Measurements from ENCODE around the gene IGSF3. TPM values are rescaled to one million over a fixed set of nuclear protein-coding genes. Genes with fewer than 3 reads are reported as not detected.

Gene IGSF3
- total and polyA plus RNA-seq, 2 experiments from 2014 or later, result 8.8 to 34.0 TPM

DNA sequence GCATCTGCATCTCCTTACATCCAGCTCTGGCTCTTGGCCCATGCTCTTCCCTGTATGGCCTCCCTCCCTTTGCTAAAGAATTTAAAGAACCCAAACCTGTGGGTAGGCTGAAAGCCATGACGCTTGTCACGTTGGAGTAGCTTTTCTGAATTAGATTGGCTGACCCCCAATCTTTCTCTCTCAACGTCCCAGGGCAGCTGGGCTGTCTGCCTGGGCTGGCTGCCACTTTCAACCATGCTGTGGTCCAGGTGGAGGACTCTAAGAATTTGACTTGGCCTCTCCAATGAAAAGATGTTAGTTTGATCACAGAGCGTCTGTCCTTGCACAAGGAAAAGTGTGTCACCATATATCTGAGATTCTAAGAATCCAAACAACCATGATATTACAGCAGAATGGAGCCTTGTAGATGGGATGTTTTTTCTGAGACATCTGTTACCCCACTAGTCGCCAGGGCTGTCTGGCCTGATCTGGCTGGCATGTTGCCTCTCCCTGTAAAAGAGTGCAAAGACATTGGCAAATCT, 6.5 kb upstream of the IGSF3 start:
- WGBS (ENCODE audit: low lambda C conversion rate, missing lambda C conversion rate), result 81% methylated on average over 5 of the region's 5 CpGs
- H3K4me3 ChIP-seq, result no peak overlapping the region
- TF ChIP-seq, protein P1, sequence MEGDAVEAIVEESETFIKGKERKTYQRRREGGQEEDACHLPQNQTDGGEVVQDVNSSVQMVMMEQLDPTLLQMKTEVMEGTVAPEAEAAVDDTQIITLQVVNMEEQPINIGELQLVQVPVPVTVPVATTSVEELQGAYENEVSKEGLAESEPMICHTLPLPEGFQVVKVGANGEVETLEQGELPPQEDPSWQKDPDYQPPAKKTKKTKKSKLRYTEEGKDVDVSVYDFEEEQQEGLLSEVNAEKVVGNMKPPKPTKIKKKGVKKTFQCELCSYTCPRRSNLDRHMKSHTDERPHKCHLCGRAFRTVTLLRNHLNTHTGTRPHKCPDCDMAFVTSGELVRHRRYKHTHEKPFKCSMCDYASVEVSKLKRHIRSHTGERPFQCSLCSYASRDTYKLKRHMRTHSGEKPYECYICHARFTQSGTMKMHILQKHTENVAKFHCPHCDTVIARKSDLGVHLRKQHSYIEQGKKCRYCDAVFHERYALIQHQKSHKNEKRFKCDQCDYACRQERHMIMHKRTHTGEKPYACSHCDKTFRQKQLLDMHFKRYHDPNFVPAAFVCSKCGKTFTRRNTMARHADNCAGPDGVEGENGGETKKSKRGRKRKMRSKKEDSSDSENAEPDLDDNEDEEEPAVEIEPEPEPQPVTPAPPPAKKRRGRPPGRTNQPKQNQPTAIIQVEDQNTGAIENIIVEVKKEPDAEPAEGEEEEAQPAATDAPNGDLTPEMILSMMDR (IDR thresholded peaks at IDR 0.05; ENCODE audit: poor library complexity), result no peak
- no peak for TF ChIP-seq EZH2 (IDR thresholded peaks at IDR 0.05; ENCODE audit: borderline replicate concordance)
- no peak for TF ChIP-seq EZH2phosphoT487 (IDR thresholded peaks at IDR 0.05; ENCODE audit: low read depth, severe bottlenecking, unreplicated experiment)
- no peaks in the 10 kb centered on the region for H3K9me3 ChIP-seq (ENCODE audit: low read depth)
- H3K36me3 ChIP-seq (replicated peaks; ENCODE audit: insufficient read depth, low read depth), result no peaks in the 10 kb centered on the region
- H3K4me2 ChIP-seq, result no peak overlapping the region
- H3K27ac ChIP-seq, result no peak overlapping the region
- H3K27me3 ChIP-seq, result no peaks in the 10 kb centered on the region
- no peak overlapping the region for H2AFZ ChIP-seq
- no peaks in the 10 kb centered on the region for H3K4me1 ChIP-seq (ENCODE audit: insufficient read depth)
- no peak for DNase-seq (ENCODE audit: low spot score)
- no peaks in the 10 kb centered on the region for H3K9me2 ChIP-seq (replicated peaks; ENCODE audit: insufficient read depth)
- H3K79me2 ChIP-seq, result no peaks in the 10 kb centered on the region
- H4K20me1 ChIP-seq (ENCODE audit: insufficient read depth, poor library complexity, severe bottlenecking), result no peaks in the 10 kb centered on the region

DNA sequence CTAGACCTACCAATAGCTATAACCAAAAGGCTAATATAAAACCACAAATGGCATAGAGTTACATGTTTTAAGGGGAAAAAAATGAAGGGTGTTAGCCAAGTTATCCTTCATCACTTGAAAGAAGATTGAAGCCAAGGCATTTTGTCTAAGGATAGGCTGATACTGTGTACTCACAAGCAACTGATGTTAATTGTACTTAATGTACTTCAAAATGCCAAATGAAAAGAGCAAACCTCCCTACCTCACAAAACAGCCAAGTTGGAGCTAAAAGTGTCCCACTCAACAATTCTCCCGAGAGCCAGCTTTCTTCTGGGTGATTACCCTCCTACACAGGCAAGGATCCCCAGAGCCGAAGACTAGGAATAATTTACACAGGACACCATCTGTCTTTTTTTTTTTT, 4.4 kb upstream of the IGSF3 start:
- no peak for DNase-seq (ENCODE audit: low spot score)
- Histone ChIP-seq H3K4me3 (no peak overlapping the region), H3K4me2 (no peak overlapping the region), H2AFZ (no peak overlapping the region), H3K27ac (no peak overlapping the region), H4K20me1 (ENCODE audit: insufficient read depth, poor library complexity, severe bottlenecking) (no peaks in the 10 kb centered on the region), H3K36me3 (replicated peaks; ENCODE audit: insufficient read depth, low read depth) (no peaks in the 10 kb centered on the region), H3K9me3 (ENCODE audit: low read depth) (no peaks in the 10 kb centered on the region), H3K9me2 (replicated peaks; ENCODE audit: insufficient read depth) (no peaks in the 10 kb centered on the region), H3K79me2 (peaks cover 3% of the 10 kb centered on the region), H3K4me1 (ENCODE audit: insufficient read depth) (no peaks in the 10 kb centered on the region), H3K27me3 (no peaks in the 10 kb centered on the region)
- 88% methylated on average over 2 of the region's 2 CpGs for WGBS (ENCODE audit: low lambda C conversion rate, missing lambda C conversion rate)
- no peak for TF ChIP-seq EZH2phosphoT487 (IDR thresholded peaks at IDR 0.05; ENCODE audit: low read depth, severe bottlenecking, unreplicated experiment)
- TF ChIP-seq, protein P1 (IDR thresholded peaks at IDR 0.05; ENCODE audit: poor library complexity), result no peak
- TF ChIP-seq EZH2 (IDR thresholded peaks at IDR 0.05; ENCODE audit: borderline replicate concordance), result no peak

DNA sequence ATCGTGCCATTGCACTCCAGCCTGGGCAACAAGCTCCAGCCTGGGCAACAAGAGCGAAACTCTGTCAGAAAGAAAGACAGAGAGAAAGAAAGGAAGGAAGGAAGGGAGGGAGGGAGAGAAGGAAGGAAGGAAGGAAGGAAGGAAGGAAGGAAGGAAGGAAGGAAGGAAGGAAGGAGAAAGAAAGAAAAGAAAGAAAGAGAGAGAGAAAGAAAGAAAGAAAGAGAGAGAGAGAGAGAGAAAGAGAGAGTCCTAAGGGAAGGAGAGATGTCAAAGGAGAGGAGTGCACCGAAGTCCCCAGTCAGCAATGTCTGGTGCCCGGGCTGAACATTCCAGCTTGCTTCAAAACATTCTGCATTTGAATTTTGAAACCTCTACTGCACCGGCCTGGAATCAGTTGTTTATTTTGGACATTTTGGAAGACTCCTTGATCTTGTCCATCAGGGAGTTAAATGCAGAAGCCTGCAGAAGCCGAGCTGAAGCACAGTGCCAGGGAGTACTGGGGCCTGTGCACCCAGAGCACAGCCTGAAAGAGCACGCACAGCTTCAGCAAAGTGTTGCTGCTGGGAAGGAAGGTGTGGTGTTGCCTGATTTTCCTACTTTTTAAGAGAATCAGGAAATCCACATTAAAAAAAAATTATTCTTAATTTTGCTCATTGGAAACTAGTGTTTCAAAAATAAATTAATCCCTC, 3.7 kb upstream of the IGSF3 start:
- H2AFZ ChIP-seq, result no peak overlapping the region
- peaks cover 10% of the 10 kb centered on the region for H3K79me2 ChIP-seq
- TF ChIP-seq, protein P1 (IDR thresholded peaks at IDR 0.05; ENCODE audit: poor library complexity), result no peak
- TF ChIP-seq EZH2 (IDR thresholded peaks at IDR 0.05; ENCODE audit: borderline replicate concordance) (no peak), EZH2phosphoT487 (IDR thresholded peaks at IDR 0.05; ENCODE audit: low read depth, severe bottlenecking, unreplicated experiment) (no peak)
- H3K9me2 ChIP-seq (replicated peaks; ENCODE audit: insufficient read depth), result no peaks in the 10 kb centered on the region
- H3K36me3 ChIP-seq (replicated peaks; ENCODE audit: insufficient read depth, low read depth), result no peaks in the 10 kb centered on the region
- H3K27ac ChIP-seq, result no peak overlapping the region
- H4K20me1 ChIP-seq (ENCODE audit: insufficient read depth, poor library complexity, severe bottlenecking), result no peaks in the 10 kb centered on the region
- peaks cover 2% of the 10 kb centered on the region for H3K4me1 ChIP-seq (ENCODE audit: insufficient read depth)
- no peak overlapping the region for H3K4me2 ChIP-seq
- H3K9me3 ChIP-seq (ENCODE audit: low read depth), result no peaks in the 10 kb centered on the region
- no peaks in the 10 kb centered on the region for H3K27me3 ChIP-seq
- DNase-seq (ENCODE audit: low spot score), result no peak
- H3K4me3 ChIP-seq, result no peak overlapping the region
- WGBS (ENCODE audit: low lambda C conversion rate, missing lambda C conversion rate), result 59% methylated on average over 7 of the region's 7 CpGs
